Measurements from ENCODE around the gene DLX2. TPM values are rescaled to one million over a fixed set of nuclear protein-coding genes. Genes with fewer than 3 reads are reported as not detected.
"Not testable (repeated sequence)": the region's sequence is repeated elsewhere in the genome, so short reads cannot be mapped to it uniquely, and the experiment has no call there.

The DLX2 gene
- total RNA-seq, 1 experiment from 2014 or later = 4.4 TPM

DNA sequence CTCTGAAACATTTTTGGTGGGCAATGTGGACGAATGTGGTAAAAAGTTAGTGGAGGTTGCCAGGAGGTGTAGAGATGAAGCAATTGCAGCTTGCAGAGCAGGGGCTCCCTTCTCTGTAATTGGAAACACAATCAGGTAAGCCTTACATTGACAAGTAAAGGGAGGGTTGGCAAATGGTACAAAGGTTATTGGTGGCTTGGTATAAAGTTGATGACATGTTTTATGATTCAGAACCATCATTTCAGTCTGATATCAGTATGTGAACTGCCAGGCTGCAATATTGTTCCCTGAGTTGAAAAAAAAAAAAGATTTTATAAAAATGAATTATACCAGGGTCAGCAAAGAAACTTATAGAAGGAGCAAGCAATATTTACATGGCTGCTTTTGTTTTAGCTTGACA is 31.8 kb downstream of the DLX2 start:
- H3K27me3 ChIP-seq (ENCODE audit: control insufficient read depth, insufficient read depth, low read length) = no peaks in the 10 kb centered on the region
- no peak for DNase-seq (ENCODE audit: low read depth, low spot score)
- POLR2A ChIA-PET = interaction anchor here (0.7 kb wide), 1 partner anchor 32 kb away, joined by 7 read pairs; the partner anchor contains the start of gene DLX2
- no peaks in the 10 kb centered on the region for H3K9me3 ChIP-seq (ENCODE audit: control insufficient read depth, insufficient read depth, low read depth, low read length)
- TF ChIP-seq TCF7L2 (IDR thresholded peaks at IDR 0.05; ENCODE audit: low read depth, low read length) (no peak), REST (IDR thresholded peaks at IDR 0.05; ENCODE audit: insufficient read depth in 1 of 2, low read depth in 2 of 2, low read length in 1 of 2) (no peak), SIN3A (IDR thresholded peaks at IDR 0.05; ENCODE audit: borderline replicate concordance, insufficient read depth, low read depth, low read length) (no peak), POLR2AphosphoS5 (IDR thresholded peaks at IDR 0.05; ENCODE audit: low read depth, low read length) (no peak), CTCF (IDR thresholded peaks at IDR 0.05) (no peak)
- no peaks in the 10 kb centered on the region for H3K4me1 ChIP-seq (ENCODE audit: control insufficient read depth, insufficient read depth, low read length)
- H3K36me3 ChIP-seq (ENCODE audit: control insufficient read depth, insufficient read depth, low read length) = no peaks in the 10 kb centered on the region; the same call in 1 of the 2 replicates
- no peak overlapping the region for H3K27ac ChIP-seq (ENCODE audit: low read length)
- in situ Hi-C loops (cut with HindIII; ENCODE audit: low pct_unique_long_range_greater_than_20kb, low sequenced_read_pairs) = no loop called here
- CTCF ChIA-PET = no interaction called here
- no peak for ATAC-seq
- H3K4me3 ChIP-seq (ENCODE audit: low read depth in 2 of 2, low read length in 2 of 2) = no peak overlapping the region
- intact Hi-C loops (cut with micrococcal nuclease; ENCODE audit: unreplicated experiment) = no loop called here
- no TSS peak for BruUV-seq (replicated peaks)

DNA sequence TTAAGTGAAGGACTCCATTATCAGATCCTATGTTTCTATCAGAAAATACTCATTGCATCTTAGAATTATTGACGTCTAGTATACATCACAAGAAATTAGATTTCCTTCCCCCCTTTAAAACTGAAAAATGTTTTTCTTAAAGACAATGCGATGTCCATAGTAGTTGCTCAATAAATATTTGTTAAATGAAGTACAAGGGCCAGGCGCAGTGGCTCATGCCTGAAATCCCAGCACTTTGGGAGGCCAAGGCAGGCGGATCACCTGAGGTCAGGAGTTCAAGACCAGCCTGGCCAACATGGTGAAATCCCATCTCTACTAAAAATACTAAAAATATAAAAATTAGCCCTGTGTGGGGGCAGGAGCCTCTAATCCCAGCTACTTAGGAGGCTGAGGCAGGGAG is 34.8 kb downstream of the DLX2 start:
- H3K27me3 ChIP-seq (ENCODE audit: control insufficient read depth, insufficient read depth, low read length); H3K4me3 ChIP-seq (ENCODE audit: low read depth in 2 of 2, low read length in 2 of 2); POLR2A ChIA-PET; intact Hi-C loops (cut with micrococcal nuclease; ENCODE audit: unreplicated experiment); in situ Hi-C loops (cut with HindIII; ENCODE audit: low pct_unique_long_range_greater_than_20kb, low sequenced_read_pairs); H3K4me1 ChIP-seq (ENCODE audit: control insufficient read depth, insufficient read depth, low read length); DNase-seq (ENCODE audit: low read depth, low spot score); H3K27ac ChIP-seq (ENCODE audit: low read length); H3K36me3 ChIP-seq (ENCODE audit: control insufficient read depth, insufficient read depth, low read length); ATAC-seq; BruUV-seq (replicated peaks); H3K9me3 ChIP-seq (ENCODE audit: control insufficient read depth, insufficient read depth, low read depth, low read length): not testable (repeated sequence)
- CTCF ChIA-PET = interaction anchor here (0.7 kb wide), 1 partner anchor 119 kb away, joined by 6 read pairs; no protein-coding TSS in a partner anchor

- ChIA-PET POLR2A (no interaction called here), CTCF (no interaction called here)
- Histone ChIP-seq H3K36me3 (ENCODE audit: control insufficient read depth, insufficient read depth, low read length) (no peaks in the 10 kb centered on the region; the same call in 1 of the 2 replicates), H3K9me3 (ENCODE audit: control insufficient read depth, insufficient read depth, low read depth, low read length) (no peaks in the 10 kb centered on the region), H3K4me3 (ENCODE audit: low read depth in 2 of 2, low read length in 2 of 2) (no peak overlapping the region), H3K27me3 (ENCODE audit: control insufficient read depth, insufficient read depth, low read length) (no peaks in the 10 kb centered on the region), H3K4me1 (ENCODE audit: control insufficient read depth, insufficient read depth, low read length) (no peaks in the 10 kb centered on the region), H3K27ac (ENCODE audit: low read length) (no peak overlapping the region)
- in situ Hi-C loops (cut with HindIII; ENCODE audit: low pct_unique_long_range_greater_than_20kb, low sequenced_read_pairs) = no loop called here
- BruUV-seq (replicated peaks) = no TSS peak
- no peak for DNase-seq (ENCODE audit: low read depth, low spot score)
- TF ChIP-seq CTCF (IDR thresholded peaks at IDR 0.05) (no peak), TCF7L2 (IDR thresholded peaks at IDR 0.05; ENCODE audit: low read depth, low read length) (no peak), REST (IDR thresholded peaks at IDR 0.05; ENCODE audit: insufficient read depth in 1 of 2, low read depth in 2 of 2, low read length in 1 of 2) (no peak), POLR2AphosphoS5 (IDR thresholded peaks at IDR 0.05; ENCODE audit: low read depth, low read length) (no peak), SIN3A (IDR thresholded peaks at IDR 0.05; ENCODE audit: borderline replicate concordance, insufficient read depth, low read depth, low read length) (no peak)
- no peak for ATAC-seq
- intact Hi-C loops (cut with micrococcal nuclease; ENCODE audit: unreplicated experiment) = no loop called here
These were observed 36.3 kb downstream of the DLX2 start for GRCh38 chr2:172066394-172066886.
